ENCODE data around the gene PET100. TPM values are rescaled to one million over a fixed set of nuclear protein-coding genes. Genes with fewer than 3 reads are reported as not detected.

The PET100 gene
- total RNA-seq, 1 experiment from 2014 or later, result 31.8 TPM

DNA sequence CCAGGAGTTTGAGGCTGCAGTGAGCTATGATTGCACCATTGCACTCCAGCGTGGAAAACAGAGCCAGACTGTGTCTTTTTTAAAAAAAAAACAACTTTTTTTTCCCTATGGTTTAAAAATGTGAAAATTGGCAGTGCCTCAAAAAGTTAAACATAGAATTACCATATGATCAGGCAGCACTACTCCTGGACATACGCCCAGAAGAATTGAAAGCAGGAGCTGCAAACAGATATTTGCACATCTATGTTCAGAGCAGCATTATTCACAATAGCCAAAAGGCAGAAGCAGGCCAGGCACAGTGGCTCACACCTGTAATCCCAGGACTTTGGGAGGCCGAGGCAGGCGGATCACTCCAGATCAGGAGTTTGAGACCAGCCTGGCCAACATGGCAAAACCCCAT, 35.5 kb downstream of the PET100 start:
- in situ Hi-C loops (cut with HindIII; ENCODE audit: low pct_unique_long_range_greater_than_20kb, low sequenced_read_pairs), result no loop called here
- peak; percentile 30 for DNase-seq (ENCODE audit: low read depth, low spot score)

DNA sequence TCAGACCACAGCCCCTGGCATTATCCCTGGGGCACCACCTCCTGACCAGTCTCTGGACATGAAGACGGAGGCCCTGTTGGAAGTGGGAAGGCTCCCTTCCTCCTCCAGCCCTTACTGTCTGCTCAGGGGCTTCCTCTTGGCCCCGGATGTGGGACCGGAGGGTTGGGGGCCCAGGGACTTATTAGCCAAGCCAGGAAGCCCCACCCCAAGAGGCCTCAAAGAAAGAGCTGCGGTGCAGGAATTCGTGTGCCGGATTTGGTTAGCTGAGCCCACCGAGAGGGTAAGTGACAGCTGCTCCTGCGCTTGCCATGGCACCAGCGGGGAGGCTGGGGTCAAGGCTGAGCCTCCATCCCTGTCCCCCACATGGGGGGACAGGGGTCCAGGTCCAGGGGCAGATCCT, 39.2 kb downstream of the PET100 start, which contains the start of gene RETN:
Gene RETN, plus strand, starts transcription at position 208 of the 400 bp plus-strand sequence. CDS start 278 bp downstream, outside the sequence.
- in situ Hi-C loops (cut with HindIII; ENCODE audit: low pct_unique_long_range_greater_than_20kb, low sequenced_read_pairs), result no loop called here

DNA sequence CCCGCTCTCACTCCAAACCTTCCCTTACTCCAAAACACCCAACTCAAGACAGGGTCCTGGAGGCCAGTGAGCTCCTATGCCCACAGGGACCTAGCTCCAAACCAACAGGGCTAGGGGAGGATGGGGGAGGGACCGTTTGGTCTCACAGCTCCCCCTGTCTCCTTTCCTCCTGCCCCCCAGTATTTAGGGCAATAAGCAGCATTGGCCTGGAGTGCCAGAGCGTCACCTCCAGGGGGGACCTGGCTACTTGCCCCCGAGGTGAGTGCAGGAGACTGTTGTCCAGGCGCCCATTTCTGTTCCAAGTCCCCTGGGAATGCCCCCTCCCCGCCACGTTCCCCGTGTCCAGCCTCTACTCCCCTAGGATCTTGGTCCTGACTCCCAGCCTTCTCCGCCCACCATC, 40.0 kb downstream of the PET100 start:
- in situ Hi-C loops (cut with HindIII; ENCODE audit: low pct_unique_long_range_greater_than_20kb, low sequenced_read_pairs), result no loop called here
- DNase-seq (ENCODE audit: low read depth, low spot score), result no peak

More for the DNA sequence above, 39.2 kb downstream of the PET100 start, which contains the start of gene RETN:
- no peak for DNase-seq (ENCODE audit: low read depth, low spot score)

DNA sequence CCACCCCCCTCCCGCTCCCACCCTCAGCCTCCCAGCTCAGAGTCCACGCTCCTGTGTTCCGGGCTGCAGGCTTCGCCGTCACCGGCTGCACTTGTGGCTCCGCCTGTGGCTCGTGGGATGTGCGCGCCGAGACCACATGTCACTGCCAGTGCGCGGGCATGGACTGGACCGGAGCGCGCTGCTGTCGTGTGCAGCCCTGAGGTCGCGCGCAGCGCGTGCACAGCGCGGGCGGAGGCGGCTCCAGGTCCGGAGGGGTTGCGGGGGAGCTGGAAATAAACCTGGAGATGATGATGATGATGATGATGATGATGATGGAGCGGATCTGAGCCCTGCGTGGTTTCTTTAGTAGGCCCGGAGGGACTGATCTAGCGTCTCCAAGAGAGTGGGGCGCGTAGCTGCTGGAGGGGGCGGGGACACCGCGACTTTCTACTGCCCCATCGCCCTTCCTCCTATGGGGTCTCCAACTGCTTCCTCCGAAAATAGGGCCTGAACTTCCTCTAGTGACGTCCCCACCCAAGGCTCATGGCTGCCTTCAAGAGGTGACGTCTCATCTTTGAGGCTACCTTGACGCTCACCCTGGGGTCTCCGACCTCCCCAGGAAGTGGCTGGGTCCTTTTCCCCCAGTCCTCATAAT, 40.7 kb downstream of the PET100 start:
- in situ Hi-C loops (cut with HindIII; ENCODE audit: low pct_unique_long_range_greater_than_20kb, low sequenced_read_pairs), result no loop called here

DNA sequence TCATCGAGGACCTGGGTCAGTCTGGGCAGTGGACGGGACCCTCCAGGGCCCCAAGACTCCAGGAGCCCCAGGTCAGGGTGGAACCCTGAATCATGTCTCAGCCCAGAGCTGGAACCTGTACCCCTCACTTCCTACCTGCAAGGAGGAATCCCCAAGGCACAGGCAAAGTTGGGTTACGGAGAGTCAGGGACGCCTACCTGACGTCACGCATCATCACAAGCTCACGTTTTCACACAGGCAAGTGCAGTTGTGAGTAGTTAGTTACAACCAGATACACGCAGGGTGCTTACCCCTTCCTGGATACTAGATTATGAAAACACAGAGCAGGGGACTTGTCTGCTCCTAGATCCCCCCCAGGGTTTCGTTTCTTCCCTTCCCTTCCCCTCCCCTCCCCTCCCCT, 41.2 kb downstream of the PET100 start:
- in situ Hi-C loops (cut with HindIII; ENCODE audit: low pct_unique_long_range_greater_than_20kb, low sequenced_read_pairs), result no loop called here
- DNase-seq (ENCODE audit: low read depth, low spot score), result no peak

More for the DNA sequence above, 40.7 kb downstream of the PET100 start:
- DNase-seq (ENCODE audit: low read depth, low spot score), result peak; percentile 7

DNA sequence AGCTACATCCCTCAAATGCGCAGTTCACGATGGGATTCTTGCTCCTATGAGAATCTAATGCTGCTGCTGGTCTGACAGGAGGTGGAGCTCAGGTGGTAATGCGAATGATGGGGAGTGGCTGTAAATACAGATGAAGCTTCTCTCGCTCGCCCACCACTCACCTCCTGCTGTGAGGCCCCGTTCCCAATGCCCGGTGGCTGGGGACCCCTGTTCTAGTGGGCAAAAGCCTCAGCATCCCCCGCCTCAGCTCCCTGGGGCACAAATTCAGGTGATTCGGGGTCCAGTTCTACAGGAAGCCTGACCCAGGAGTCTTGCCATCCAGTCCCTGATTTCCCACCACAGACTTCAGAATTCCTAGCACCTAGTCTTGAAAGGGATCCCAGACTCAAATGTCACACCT, 42.9 kb downstream of the PET100 start:
- no peak for DNase-seq (ENCODE audit: low read depth, low spot score)
- in situ Hi-C loops (cut with HindIII; ENCODE audit: low pct_unique_long_range_greater_than_20kb, low sequenced_read_pairs), result no loop called here

DNA sequence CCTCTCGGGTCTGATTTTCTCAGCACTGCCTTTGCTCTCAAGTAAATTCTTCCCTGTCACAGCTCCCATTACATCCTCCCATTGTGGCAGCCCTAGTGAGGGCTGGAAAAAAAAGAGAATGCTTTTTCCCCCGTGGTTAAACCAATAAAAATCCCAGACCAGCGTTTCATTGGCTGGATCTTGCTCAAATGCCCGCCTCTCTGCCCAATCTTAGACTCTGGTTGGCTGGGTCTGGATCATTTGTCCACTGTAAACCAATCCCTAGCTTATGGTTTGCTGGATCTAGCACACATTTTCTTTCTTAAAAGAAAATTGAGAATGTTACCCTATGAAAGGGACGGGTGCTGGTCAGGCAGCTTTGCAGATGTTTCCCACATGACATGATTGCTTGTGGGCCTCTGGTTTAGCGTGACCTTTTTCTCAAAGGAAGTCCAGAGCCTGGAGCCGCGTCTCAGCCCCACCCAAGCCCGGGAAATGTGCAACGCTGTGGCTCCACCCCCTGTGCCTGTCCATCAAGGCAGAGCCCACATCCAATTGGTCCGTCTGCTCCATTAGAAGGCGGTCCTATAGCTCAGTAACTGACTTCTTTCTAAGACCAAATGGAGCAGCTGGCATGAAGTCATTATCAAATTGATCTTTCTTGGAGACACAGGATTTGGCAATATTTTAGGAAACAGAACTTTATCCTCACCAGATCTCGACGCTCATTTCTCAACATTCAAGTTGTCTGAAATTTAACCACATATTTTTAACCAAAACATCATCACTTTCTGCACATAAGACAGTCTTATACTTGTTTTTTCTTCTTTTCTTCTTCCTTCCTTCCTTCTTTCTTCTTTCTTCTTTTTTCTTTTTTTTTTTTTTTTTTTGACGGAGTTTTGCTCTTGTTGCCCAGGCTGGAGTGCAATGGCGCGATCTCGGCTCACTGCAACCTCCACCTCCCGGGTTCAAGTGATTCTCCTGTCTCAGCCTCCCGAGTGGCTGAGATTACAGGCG, 44.7 kb downstream of the PET100 start:
- in situ Hi-C loops (cut with HindIII; ENCODE audit: low pct_unique_long_range_greater_than_20kb, low sequenced_read_pairs), result no loop called here
- peak; percentile 81 for DNase-seq (ENCODE audit: low read depth, low spot score)

DNA sequence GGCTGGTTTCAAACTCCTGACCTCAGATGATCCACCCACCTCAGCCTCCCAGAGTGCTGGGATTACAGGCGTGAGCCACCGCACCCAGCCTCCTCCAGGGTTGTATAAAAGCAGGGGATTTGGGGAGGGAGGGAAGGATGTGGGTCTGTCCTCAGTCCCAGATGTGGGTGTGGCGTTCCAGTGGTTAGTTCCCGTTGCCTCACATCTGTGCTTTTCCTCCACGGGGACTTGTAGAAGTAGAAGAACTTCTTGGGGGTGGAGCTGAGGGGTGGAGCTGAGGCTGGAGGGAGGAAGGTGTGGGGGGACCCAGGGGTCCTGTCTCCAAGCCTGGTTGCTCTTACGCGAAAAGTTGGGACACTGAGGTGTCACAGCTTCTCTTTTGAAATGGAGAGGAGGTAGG, 46.8 kb downstream of the PET100 start:
- in situ Hi-C loops (cut with HindIII; ENCODE audit: low pct_unique_long_range_greater_than_20kb, low sequenced_read_pairs), result no loop called here
- no peak for DNase-seq (ENCODE audit: low read depth, low spot score)

DNA sequence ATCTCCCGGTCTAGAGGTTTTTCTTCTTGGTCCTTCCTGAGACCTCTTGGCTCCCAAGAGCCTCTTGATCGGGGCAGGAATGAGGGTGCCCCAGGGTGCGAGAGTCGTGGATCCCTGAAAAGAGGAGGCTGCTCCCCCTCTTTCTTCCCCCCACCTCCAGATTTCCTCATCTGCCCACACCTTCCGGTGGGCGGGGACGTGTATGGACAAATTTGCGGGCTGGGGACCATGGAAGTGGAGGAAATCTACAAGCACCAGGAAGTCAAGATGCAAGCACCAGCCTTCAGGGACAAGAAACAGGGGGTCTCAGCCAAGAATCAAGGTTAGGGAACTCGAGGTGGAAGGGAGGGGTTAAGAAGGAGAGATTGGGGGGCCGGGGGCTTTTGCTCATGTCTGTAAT, 47.3 kb downstream of the PET100 start, which contains the start of gene MCEMP1:
Gene MCEMP1, plus strand, starts transcription at position 237 of the 400 bp plus-strand sequence. Its CDS starts 31 bp downstream, at position 268.
- in situ Hi-C loops (cut with HindIII; ENCODE audit: low pct_unique_long_range_greater_than_20kb, low sequenced_read_pairs), result no loop called here
- no peak for DNase-seq (ENCODE audit: low read depth, low spot score)

DNA sequence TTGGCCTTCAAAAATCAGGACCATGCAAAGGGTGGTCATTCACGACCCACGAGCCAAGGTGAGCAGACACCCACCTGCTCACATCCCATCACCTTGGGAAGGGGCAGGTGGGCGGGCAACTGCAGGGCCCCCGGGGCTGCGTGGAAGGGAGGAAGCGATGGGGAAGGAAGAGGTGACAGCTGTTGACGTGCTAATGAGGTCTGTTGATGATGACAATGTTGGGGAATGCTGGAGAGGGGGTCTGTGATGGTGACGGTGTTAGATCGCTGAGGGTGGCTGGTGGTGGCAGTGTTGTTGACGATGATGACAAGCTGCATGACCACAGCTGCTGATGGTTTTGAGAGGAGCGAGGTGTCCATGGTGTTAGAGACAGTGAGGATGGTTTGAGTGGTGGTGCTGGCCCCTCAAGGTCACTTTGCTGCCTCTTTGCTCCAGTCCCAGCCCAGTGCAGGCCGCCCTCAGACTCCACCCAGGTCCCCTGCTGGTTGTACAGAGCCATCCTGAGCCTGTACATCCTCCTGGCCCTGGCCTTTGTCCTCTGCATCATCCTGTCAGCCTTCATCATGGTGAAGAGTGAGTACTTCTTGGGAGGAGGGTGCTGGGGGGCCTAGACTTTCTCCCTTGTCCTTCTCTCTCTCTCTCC, 48.2 kb downstream of the PET100 start:
- no peak for DNase-seq (ENCODE audit: low read depth, low spot score)
- in situ Hi-C loops (cut with HindIII; ENCODE audit: low pct_unique_long_range_greater_than_20kb, low sequenced_read_pairs), result no loop called here

DNA sequence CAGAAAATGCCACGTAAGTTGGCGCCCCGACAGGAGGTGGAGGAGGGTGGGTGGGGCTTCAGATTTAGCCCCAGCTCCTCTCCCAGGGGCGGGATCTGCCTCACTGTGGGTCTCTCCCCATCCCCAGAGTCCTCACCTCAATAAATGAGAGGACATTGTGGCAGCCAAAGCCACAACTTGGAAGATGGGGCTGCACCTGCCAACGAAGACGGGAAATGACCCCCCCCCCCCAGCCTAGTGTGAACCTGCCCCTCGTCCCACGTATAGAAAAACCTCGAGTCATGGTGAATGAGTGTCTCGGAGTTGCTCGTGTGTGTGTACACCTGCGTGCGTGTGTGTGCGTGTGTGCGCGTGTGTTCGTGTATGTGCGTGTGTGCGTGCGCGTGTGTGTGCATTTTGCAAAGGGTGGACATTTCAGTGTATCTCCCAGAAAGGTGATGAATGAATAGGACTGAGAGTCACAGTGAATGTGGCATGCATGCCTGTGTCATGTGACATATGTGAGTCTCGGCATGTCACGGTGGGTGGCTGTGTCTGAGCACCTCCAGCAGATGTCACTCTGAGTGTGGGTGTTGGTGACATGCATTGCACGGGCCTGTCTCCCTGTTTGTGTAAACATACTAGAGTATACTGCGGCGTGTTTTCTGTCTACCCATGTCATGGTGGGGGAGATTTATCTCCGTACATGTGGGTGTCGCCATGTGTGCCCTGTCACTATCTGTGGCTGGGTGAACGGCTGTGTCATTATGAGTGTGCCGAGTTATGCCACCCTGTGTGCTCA, 49.6 kb downstream of the PET100 start:
- DNase-seq (ENCODE audit: low read depth, low spot score), result no peak

DNA sequence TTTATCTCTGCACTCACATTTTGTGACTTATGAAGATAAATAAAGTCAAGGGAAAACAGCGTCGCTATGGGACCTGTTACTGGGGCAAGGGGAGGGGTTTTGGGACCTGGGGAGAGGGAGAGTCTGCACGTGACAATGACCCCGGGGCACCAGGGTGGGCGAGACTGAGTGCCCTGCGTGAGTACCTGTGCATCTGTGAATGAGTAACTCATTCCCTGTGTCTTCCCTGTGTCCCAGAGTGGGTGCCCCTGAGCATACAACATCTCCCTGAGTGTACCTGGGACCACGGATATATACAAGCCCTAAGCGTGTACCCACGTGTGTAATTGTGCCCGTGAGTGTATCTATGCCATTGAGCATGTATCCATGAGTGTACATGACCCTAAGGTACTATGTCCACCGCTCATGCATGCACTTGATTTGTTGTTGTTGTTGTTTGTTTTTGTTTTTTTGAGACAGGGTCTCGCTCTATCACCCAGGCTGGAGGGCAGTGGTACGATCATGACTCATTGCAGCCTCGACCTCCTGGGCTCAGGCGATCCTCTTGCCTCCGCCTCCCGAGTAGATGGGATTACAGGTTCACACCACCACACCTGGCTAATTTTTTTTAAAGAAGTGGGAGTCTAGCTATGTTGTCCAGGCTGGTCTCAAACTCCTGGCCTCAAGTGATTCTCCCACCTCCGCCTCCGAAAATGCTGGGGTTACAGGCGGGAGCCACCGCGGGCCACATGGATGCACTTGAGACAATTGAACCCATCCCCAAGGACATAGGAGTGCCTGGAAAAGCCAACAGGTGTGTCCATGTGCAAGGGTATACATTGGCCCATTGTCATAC, 50.4 kb downstream of the PET100 start:
- in situ Hi-C loops (cut with HindIII; ENCODE audit: low pct_unique_long_range_greater_than_20kb, low sequenced_read_pairs), result no loop called here
- DNase-seq (ENCODE audit: low read depth, low spot score), result no peak

More for the DNA sequence above, 49.6 kb downstream of the PET100 start:
- in situ Hi-C loops (cut with HindIII; ENCODE audit: low pct_unique_long_range_greater_than_20kb, low sequenced_read_pairs), result no loop called here

DNA sequence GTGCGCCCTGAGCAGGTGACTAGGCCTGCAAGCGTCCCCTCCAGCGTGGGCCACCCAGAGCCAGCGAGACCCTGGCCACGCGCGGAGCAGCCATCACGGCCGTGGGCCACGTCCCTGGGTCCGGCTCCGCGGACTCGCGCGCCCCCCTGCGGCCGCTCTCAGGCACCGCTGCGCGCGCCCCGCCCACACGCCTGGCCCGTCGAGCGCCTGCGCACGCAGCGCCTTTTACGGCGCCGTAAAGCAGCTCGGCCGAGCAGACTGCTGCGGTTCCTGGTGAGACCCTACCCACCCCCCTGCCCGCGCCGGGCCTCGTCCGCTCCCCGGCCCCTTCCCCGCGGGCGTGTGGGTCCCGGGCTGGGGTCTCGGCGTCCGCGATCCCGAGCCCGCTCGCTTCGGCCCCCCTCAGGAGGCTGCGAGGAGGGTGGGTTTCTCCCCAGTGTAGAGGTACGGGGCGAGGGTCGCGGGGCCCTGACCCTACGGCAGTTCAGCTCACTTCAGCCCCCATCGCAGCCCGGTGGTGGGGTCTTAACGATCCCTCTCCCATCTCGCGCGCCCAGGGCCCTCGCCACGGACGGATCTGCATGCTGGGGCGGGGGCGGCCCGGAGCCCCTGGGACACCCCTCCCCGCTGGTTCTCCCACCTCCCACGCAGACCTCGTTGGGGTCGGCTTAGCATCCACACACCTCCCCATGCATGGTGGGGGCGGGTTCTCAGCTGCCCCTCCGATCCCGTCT, 51.2 kb downstream of the PET100 start, which contains the start of gene TRAPPC5:
Gene TRAPPC5, plus strand, starts transcription at position 228 of the 734 bp plus-strand sequence. CDS start 1,421 bp downstream, outside the sequence.
- in situ Hi-C loops (cut with HindIII; ENCODE audit: low pct_unique_long_range_greater_than_20kb, low sequenced_read_pairs), result no loop called here
- peak; percentile 71 for DNase-seq (ENCODE audit: low read depth, low spot score)
